PFSK-1 (cell line): ENCODE measurements around the gene ADAR.

Experiments used
- FOXP2 ChIP-seq: optimal IDR thresholded peaks from 2 replicates; pipeline ENCODE3; 2011; ENCODE audit warnings: borderline replicate concordance, control low read depth, inconsistent platforms; ENCODE audit not compliant: insufficient read depth; ENCODE audit errors: extremely low read length, extremely low read depth
- POLR2AphosphoS5 ChIP-seq: IDR thresholded peaks from 2 replicates; pipeline ENCODE4 v1.6.1; 2012; ENCODE audit warnings: low read depth, mild to moderate bottlenecking, control low read depth, low read length, moderate library complexity
- REST ChIP-seq, 2 experiments: IDR thresholded peaks; 2 replicates each; pipeline versions ENCODE4 v1.6.1 to v1.8.0; 2011 to 2012; ENCODE audit warnings: low read depth in 2 of 2, low read length in 2 of 2, control low read depth in 1 of 2, inconsistent platforms in 1 of 2, mild to moderate bottlenecking in 1 of 2, moderate library complexity in 1 of 2; ENCODE audit not compliant: insufficient read depth in 1 of 2
- SIN3A ChIP-seq: IDR thresholded peaks from 2 replicates; pipeline ENCODE4 v1.6.1; 2012; ENCODE audit warnings: mild to moderate bottlenecking, low read length, moderate library complexity, borderline replicate concordance; ENCODE audit not compliant: insufficient read depth
- TAF1 ChIP-seq: IDR thresholded peaks from 2 replicates; pipeline ENCODE4 v1.6.1; 2012; ENCODE audit warnings: low read length, control low read depth, borderline replicate concordance; ENCODE audit not compliant: insufficient read depth

Gene ADAR

GRCh38 chr1:154609398-154610380 lies 1.7 kb upstream of the ADAR start:
- no peak for TF ChIP-seq POLR2AphosphoS5
- TF ChIP-seq SIN3A = no peak
- no peak for TF ChIP-seq REST (IDR thresholded peaks at IDR 0.05; ENCODE audit: insufficient read depth in 1 of 2, low read depth in 2 of 2, low read length in 2 of 2)
- TF ChIP-seq FOXP2 = no peak
- no peak for TF ChIP-seq TAF1

GRCh38 chr1:154608397-154609270 lies 648 bp upstream of the ADAR start:
- TF ChIP-seq FOXP2 = no peak
- no peak for TF ChIP-seq POLR2AphosphoS5
- TF ChIP-seq SIN3A = no peak
- TF ChIP-seq REST (IDR thresholded peaks at IDR 0.05; ENCODE audit: insufficient read depth in 1 of 2, low read depth in 2 of 2, low read length in 2 of 2) = no peak
- no peak for TF ChIP-seq TAF1

GRCh38 chr1:154607106-154607608 lies 829 bp downstream of the ADAR start:
- TF ChIP-seq FOXP2 = no peak
- no peak for TF ChIP-seq POLR2AphosphoS5
- no peak for TF ChIP-seq REST (IDR thresholded peaks at IDR 0.05; ENCODE audit: insufficient read depth in 1 of 2, low read depth in 2 of 2, low read length in 2 of 2)
- TF ChIP-seq SIN3A = no peak
- TF ChIP-seq TAF1 = no peak

- TF ChIP-seq POLR2AphosphoS5 = no peak
- TF ChIP-seq REST (IDR thresholded peaks at IDR 0.05; ENCODE audit: insufficient read depth in 1 of 2, low read depth in 2 of 2, low read length in 2 of 2) = no peak
- no peak for TF ChIP-seq TAF1
- TF ChIP-seq SIN3A = no peak
- no peak for TF ChIP-seq FOXP2
Observed at GRCh38 chr1:154605534-154605933, 2.5 kb downstream of the ADAR start.
